EL (cell line): ENCODE results near the gene MAGEH1.
"Not testable (repeated sequence)": the region's sequence is repeated elsewhere in the genome, so short reads cannot be mapped to it uniquely, and the experiment has no call there.

Experiments used
- DNase-seq: peaks from one replicate; pipeline ENCODE4 v3.0.0-alpha.2; 2016

The MAGEH1 gene

GRCh38 chrX:55451990-55452832, at the start of gene MAGEH1:
Gene MAGEH1, plus strand, starts transcription at chrX:55452127. Its CDS starts 248 bp downstream, at chrX:55452375.
- DNase-seq, result peak; percentile 77

- not testable (repeated sequence) for DNase-seq
Observed at GRCh38 chrX:55427079-55427478, 24.8 kb upstream of the MAGEH1 start.

- DNase-seq, result not testable (repeated sequence)
Observed at GRCh38 chrX:55443468-55443867, 8.5 kb upstream of the MAGEH1 start.

- peak; percentile 1 for DNase-seq
Observed at GRCh38 chrX:55450259-55450658, 1.7 kb upstream of the MAGEH1 start.

- no peak for DNase-seq
Observed at GRCh38 chrX:55451141-55451540, 786 bp upstream of the MAGEH1 start.

- no peak for DNase-seq
Observed at GRCh38 chrX:55451626-55451989, 319 bp upstream of the MAGEH1 start.

- DNase-seq, result no peak
Observed at GRCh38 chrX:55452833-55453124, 852 bp downstream of the MAGEH1 start.

- DNase-seq, result not testable (repeated sequence)
Observed at GRCh38 chrX:55455708-55456107, 3.8 kb downstream of the MAGEH1 start.

GRCh38 chrX:55459426-55459825, 7.5 kb downstream of the MAGEH1 start:
- not testable (repeated sequence) for DNase-seq

GRCh38 chrX:55459926-55460325, 8.0 kb downstream of the MAGEH1 start:
- not testable (repeated sequence) for DNase-seq

GRCh38 chrX:55464050-55464449, 12.1 kb downstream of the MAGEH1 start:
- DNase-seq, result not testable (repeated sequence)

- not testable (repeated sequence) for DNase-seq
Observed at GRCh38 chrX:55465108-55465507, 13.2 kb downstream of the MAGEH1 start.

GRCh38 chrX:55465791-55466190, 13.9 kb downstream of the MAGEH1 start:
- DNase-seq, result not testable (repeated sequence)

- not testable (repeated sequence) for DNase-seq
Observed at GRCh38 chrX:55479956-55480355, 28.0 kb downstream of the MAGEH1 start.

- DNase-seq, result no peak
Observed at GRCh38 chrX:55480390-55481062, 28.6 kb downstream of the MAGEH1 start.

GRCh38 chrX:55484948-55485347, 33.0 kb downstream of the MAGEH1 start:
- no peak for DNase-seq

GRCh38 chrX:55486736-55487135, 34.8 kb downstream of the MAGEH1 start:
- DNase-seq, result peak; percentile 44

- no peak for DNase-seq
Observed at GRCh38 chrX:55487143-55487542, 35.2 kb downstream of the MAGEH1 start.

- DNase-seq, result no peak
Observed at GRCh38 chrX:55488006-55488592, 36.2 kb downstream of the MAGEH1 start.

- peak; percentile 49 for DNase-seq
Observed at GRCh38 chrX:55488593-55489313, 36.8 kb downstream of the MAGEH1 start.

- DNase-seq, result peak; percentile 0
Observed at GRCh38 chrX:55489314-55490009, 37.5 kb downstream of the MAGEH1 start, which contains the start of gene USP51. Gene USP51, minus strand, starts transcription at chrX:55489848. Its CDS starts 909 bp downstream, at chrX:55488939.

GRCh38 chrX:55490121-55490520, 38.2 kb downstream of the MAGEH1 start:
- no peak for DNase-seq
